Lung (tissue), 12 donors: ENCODE results near the gene PAM. TPM values are rescaled to one million over a fixed set of nuclear protein-coding genes. Genes with fewer than 3 reads are reported as not detected.

Experiments used
- ATAC-seq: fragments of 200-7000 bp; cut with Tn5 transposase; one replicate; pipeline ENCODE4 v1.9.1; 2020; ENCODE audit warnings: moderate number of reproducible peaks; ENCODE audit not compliant: insufficient read depth, low FRiP score
- DNase-seq, 3 donors: peaks; one replicate each; pipeline ENCODE4 v3.0.0-alpha.2; 2013 to 2017
- H3K27ac ChIP-seq, 2 donors: one replicate each; pipeline ENCODE4 v1.5.1; 2013; ENCODE audit warnings: mild to moderate bottlenecking in 2 of 2, moderate library complexity in 2 of 2, control low read depth in 1 of 2, inconsistent platforms in 1 of 2, low read depth in 1 of 2, low read length in 1 of 2
- H3K27me3 ChIP-seq, 3 donors: one replicate each; pipeline ENCODE4 v1.5.1; 2013; ENCODE audit warnings: low read length in 2 of 3; ENCODE audit not compliant: control insufficient read depth in 3 of 3, insufficient read depth in 3 of 3
- H3K36me3 ChIP-seq, 4 donors: one replicate each; pipeline ENCODE4 v1.5.1; 2013; ENCODE audit warnings: low read length in 4 of 4, mild to moderate bottlenecking in 1 of 4, moderate library complexity in 1 of 4; ENCODE audit not compliant: control insufficient read depth in 4 of 4, insufficient read depth in 4 of 4
- H3K4me1 ChIP-seq, 5 donors: one replicate each; pipeline ENCODE4 v1.5.1; 2013; ENCODE audit warnings: low read length in 5 of 5, mild to moderate bottlenecking in 2 of 5, moderate library complexity in 1 of 5; ENCODE audit not compliant: control insufficient read depth in 5 of 5, insufficient read depth in 5 of 5
- H3K4me3 ChIP-seq: one replicate; pipeline ENCODE4 v1.5.1; 2013; ENCODE audit warnings: mild to moderate bottlenecking, control low read depth, moderate library complexity
- H3K9ac ChIP-seq, 2 donors: one replicate each; pipeline ENCODE4 v1.5.1; 2013; ENCODE audit warnings: low read length in 2 of 2, control low read depth in 1 of 2; ENCODE audit not compliant: insufficient read depth in 1 of 2
- H3K9me3 ChIP-seq, 4 donors: one replicate each; pipeline ENCODE4 v1.5.1; 2013; ENCODE audit warnings: low read length in 3 of 4, mild to moderate bottlenecking in 1 of 4, moderate library complexity in 1 of 4; ENCODE audit not compliant: control insufficient read depth in 4 of 4, insufficient read depth in 3 of 4
- CTCF ChIP-seq: IDR thresholded peaks from 2 replicates; pipeline ENCODE4 v1.5.1; 2012; ENCODE audit warnings: mild to moderate bottlenecking; ENCODE audit errors: control extremely low read depth, extremely low read depth
- WGBS, 2 donors: extraction: QIAGEN DNeasy Blood & Tissue Kit; methylation state at CpG; one replicate each; pipeline ENCODE4 v1.1.7; 2013; 5-methylcytosine and 5-hydroxymethylcytosine counted together
- polyA plus RNA-seq, 2 donors: library from polyadenylated mRNA; stranded (reverse); fragments of 200-250 nt; gene quantifications; one replicate each; pipeline ENCODE4 v1.2.1, GENCODE V29; 2013
- total RNA-seq, 2 donors: library from RNA; depleted of rRNA in 1 of 2; stranded (reverse); fragments of >200 nt in 1 of 2; gene quantifications; one replicate each; pipeline ENCODE4 v1.2.1, GENCODE V29; 2014 to 2021
- donor health status: control.
- donor health status: control.
- donor health status: Bipolar disorder and iron deficiency.
- donor health status: healthy.
- donor health status: DM: yes; HTN: yes; CAD: no.

Gene PAM
- total and polyA plus RNA-seq, 4 donors, result 117 to 248 (median 151) TPM

- no peak for ATAC-seq
- DNase-seq, result no peak
- H3K9me3 ChIP-seq, result no peaks in the 10 kb centered on the region
- H3K9ac ChIP-seq, result no peak overlapping the region
- H3K27ac ChIP-seq, result no peak overlapping the region
- no peaks in the 10 kb centered on the region for H3K27me3 ChIP-seq
- 84 to 90% methylated on average over 6 of the region's 6 CpGs for WGBS, 2 donors
- H3K36me3 ChIP-seq, result peaks cover 0 to 10% (median 6%) of the 10 kb centered on the region in 4 donors
- peaks cover 0 to 22% (median 10%) of the 10 kb centered on the region in 5 donors for H3K4me1 ChIP-seq
- H3K4me3 ChIP-seq, result no peak overlapping the region
- TF ChIP-seq CTCF, result no peak
These were observed 167.1 kb downstream of the PAM start for GRCh38 chr5:102922111-102922720.

- peak; percentile 21 to 84 (median 76) for DNase-seq
- WGBS, 2 donors, result 70 to 82% methylated on average over 4 of the region's 4 CpGs
- TF ChIP-seq CTCF, result no peak
- H3K9me3 ChIP-seq, result no peaks in the 10 kb centered on the region
- H3K27ac ChIP-seq, result no peak overlapping the region
- H3K27me3 ChIP-seq, result no peaks in the 10 kb centered on the region
- H3K4me3 ChIP-seq, result no peak overlapping the region
- peaks cover 0 to 11% (median 6%) of the 10 kb centered on the region in 4 donors for H3K36me3 ChIP-seq
- no peak for ATAC-seq
- peaks cover 0 to 19% (median 10%) of the 10 kb centered on the region in 5 donors for H3K4me1 ChIP-seq
- H3K9ac ChIP-seq, result no peak overlapping the region
These were observed 167.8 kb downstream of the PAM start for GRCh38 chr5:102922799-102923477.

GRCh38 chr5:102924963-102925362 is 169.9 kb downstream of the PAM start:
- no peaks in the 10 kb centered on the region for H3K27me3 ChIP-seq
- ATAC-seq (no peak), DNase-seq (no peak)
- no peaks in the 10 kb centered on the region for H3K9me3 ChIP-seq
- 93 to 96% methylated on average over 2 of the region's 2 CpGs for WGBS, 2 donors
- H3K9ac ChIP-seq, result no peak overlapping the region
- H3K4me3 ChIP-seq, result no peak overlapping the region
- H3K36me3 ChIP-seq, result peaks cover 0 to 13% (median 8%) of the 10 kb centered on the region in 4 donors
- no peak overlapping the region for H3K27ac ChIP-seq
- peaks cover 0 to 19% (median 10%) of the 10 kb centered on the region in 5 donors for H3K4me1 ChIP-seq
- no peak for TF ChIP-seq CTCF
